IPS-NIHi11 (cell line): ENCODE data around the gene BAHCC1.

ENCODE experiments used
- DNase-seq: peaks from one replicate; pipeline ENCODE4 v3.0.0; 2012; ENCODE audit warnings: mixed read lengths, low spot score

BAHCC1 gene

DNA sequence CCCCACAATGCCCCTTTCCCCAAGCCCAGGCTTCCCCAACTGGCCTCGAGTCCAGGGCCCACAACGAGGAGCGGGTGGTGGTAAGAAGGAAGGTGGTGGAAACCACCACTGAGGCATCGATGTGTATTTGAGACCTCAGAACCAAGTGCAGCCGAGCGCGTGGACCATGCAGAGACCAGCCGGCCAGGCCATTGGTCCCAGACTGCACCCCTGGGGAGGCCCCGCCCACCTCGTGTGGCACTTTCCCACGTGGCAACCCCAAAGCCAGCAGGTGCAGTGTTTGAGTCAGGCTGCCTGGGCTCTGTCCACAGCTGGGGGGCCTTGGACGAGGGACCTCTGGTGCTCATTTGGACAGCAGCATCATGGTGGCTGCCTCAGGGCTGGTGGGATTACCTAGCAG, 28.1 kb upstream of the BAHCC1 start:
- DNase-seq = no peak

DNA sequence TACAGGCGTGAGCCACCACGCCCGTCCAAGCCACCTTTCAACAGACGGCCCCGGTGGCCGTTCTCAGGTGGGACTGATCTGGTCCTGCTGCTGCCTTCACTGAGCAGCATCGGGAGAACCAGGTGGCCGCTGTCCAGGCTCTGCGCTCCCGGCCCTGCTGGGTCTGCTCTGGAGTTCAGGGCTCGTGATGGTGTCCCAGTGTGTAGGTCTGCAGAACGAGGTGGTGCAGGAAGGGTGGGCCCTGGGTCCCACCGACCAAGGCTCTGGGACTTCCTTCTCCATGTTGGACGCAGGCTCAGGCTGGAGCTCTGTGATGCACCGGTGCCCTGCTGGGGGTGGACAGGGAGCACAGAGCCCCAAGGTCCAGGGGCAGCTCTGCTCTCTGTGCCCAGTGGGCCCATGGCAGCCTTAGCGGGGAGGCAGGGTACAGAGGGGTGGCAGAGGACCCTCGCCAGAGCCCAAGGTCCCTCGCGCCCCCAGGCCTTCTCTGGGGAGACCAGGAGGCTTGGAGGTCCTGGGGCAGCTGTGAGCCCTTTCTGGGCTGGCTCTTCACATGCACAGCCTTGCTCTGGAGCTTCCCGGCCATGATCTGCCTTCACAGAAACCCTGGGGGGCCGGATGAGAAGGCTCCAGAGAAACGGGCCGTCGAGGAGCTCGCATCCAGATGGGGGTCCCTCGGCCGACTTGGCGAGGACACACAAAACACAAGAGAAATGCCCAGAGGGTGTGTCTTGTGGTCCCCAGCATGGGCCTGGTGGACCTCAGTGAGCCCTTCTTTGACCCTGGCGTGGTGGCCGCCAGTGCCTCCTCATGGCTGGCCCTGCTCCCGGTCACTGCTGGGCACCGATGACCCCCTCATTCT, 26.9 kb upstream of the BAHCC1 start:
- no peak for DNase-seq

DNA sequence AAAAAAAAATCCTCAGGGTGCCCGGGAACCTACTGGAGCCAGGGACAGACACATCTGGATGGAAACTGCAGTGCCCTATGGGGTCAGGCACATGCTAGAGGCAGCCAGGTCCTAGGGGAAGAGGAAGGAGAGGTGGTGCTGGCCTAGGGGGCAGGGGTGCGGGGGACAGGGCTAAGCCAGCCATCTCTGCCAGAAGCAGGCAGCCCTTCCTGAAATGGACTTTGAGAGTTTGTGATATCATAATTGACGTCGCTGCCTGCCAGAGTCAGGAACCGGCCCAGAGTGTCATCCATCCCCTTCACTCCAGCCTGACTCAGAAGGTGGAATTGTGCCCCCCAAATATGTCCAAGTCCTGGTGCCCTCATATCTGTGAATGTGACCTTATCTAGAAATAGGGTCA, 25.0 kb upstream of the BAHCC1 start:
- DNase-seq = no peak

GRCh38 chr17:81371910-81372760, 23.1 kb upstream of the BAHCC1 start:
- peak; percentile 72 for DNase-seq

DNA sequence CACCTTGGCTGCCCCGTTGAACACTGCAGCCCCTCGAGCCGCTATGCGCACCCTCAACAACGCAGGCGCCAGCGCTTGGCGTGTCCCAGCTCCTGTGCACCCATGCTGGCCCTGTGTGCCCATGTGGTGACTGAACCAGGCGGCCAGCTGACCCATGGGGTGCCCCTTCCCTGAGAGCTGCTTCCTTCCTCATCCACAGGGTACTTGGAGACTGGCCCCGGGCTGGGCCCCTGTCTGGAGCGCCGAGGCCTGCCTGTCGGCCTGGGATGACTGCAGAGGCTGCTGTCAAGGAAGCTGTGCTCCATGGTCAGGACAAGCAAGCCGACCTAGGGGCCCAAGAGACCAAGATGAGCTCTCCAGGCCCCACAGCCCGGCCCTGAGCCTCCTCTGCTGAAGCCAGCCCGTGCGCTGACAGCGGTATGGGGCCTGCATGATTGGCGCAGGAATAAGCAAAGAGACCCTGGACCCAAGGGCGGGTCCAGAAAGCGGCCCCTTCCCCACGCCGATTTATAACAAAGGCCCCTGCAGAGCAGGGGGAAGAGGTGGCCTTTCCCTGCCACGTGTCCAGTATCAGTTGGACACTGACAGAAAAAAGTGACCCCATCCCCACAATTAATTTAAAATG, 21.6 kb upstream of the BAHCC1 start:
- no peak for DNase-seq

DNA sequence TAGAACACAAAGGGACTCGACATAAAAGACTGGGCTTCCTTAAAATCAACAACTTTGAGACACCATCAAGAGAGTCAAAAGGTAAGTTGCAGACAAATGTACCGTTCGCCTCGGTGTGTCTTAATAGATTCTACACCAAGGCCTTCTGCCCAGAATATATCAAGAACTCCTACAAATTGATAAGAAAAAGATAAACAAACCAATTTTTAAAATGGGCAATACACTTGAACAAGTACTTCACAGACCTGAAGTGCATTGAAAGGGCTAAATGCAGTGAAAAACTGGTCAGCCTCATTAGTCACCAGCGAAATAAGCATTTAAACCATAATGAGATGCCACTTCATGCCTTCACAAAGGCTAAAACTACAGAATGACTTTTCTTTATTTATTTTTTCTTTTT, 20.4 kb upstream of the BAHCC1 start:
- no peak for DNase-seq

DNA sequence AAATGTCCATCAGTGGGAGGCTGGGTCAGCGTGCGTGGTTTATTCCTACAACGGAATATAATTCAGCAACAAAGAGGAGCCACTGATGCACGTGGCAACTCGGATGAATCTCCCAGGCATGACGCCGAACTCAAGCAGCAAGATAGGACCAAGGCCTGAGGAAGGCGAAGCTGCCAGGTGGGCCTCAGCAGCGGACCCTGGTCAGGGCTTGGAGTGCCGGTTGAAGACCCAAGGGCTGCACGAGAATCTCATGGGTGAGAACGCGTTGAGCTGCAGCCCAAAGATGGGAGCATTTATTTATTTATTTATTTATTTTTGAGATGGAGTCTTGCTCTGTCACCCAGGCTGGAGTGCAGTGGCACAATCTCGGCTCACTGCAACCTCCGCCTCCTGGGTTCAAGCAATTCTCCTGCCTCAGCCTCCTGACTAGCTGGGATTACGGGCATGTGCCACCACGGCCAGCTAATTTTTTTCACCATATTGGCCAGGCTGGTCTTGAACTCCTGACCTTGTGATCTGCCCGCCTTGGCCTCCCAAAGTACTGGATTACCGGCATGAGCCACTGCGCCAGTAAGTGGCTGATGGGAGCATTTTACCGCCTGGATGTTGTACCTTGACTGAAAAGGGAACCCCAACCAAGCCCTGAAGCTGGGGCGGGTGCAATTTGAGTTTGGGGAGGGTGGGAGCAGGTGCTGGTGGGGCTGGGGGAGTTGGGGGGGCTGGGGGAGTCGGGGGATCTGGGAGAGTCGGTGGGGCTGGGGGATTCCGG, 18.1 kb upstream of the BAHCC1 start:
- no peak for DNase-seq

GRCh38 chr17:81378941-81379511, 16.2 kb upstream of the BAHCC1 start:
- no peak for DNase-seq

GRCh38 chr17:81379523-81379942, 15.7 kb upstream of the BAHCC1 start:
- no peak for DNase-seq

GRCh38 chr17:81380131-81380530, 15.1 kb upstream of the BAHCC1 start:
- no peak for DNase-seq

GRCh38 chr17:81380666-81381518, 14.4 kb upstream of the BAHCC1 start:
- DNase-seq = no peak

DNA sequence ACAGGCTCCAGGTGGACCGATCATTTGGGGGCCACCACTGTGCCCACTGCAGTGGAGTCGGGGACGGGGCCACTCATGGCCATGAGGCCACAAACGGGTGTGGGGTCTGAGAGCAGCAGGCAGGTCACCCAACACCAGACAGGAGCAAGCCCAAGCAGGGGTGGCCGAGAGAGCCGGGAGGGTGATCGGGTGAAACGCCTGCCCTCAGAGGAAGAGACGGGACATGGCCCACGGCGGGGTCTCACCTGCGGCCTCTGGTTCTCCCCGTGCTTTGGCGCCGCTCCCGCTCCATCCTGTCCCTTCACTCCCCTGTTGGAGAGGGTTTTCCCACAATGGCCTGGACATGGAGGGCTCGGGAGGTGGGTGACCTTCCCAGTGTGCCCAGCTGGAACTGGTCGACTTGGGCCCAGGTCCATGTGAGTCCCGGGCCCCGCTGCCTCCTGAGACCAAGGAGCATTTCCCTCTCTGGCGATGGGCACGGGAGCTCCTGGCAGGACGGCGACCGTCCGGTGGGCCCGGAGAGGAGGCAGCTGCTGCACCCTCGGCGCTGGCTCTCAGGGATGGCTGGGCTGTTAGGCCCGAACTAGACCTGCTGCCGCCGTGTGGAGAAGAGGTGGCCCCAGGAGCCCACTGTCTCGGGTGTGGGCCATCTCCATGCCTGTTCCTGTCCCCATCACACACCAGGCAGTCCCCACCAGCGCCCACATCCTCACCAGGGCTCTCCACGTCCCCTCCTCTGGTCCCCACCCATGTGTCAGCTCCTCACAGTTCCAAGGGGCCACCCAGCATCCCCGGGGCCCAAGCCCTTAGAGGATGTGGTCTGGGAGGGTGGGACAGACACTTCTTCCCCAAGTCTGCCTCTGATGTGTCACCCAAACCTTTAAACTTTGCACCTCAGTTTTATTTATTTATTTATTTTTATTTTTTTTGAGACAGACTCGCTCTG, 13.4 kb upstream of the BAHCC1 start:
- no peak for DNase-seq

DNA sequence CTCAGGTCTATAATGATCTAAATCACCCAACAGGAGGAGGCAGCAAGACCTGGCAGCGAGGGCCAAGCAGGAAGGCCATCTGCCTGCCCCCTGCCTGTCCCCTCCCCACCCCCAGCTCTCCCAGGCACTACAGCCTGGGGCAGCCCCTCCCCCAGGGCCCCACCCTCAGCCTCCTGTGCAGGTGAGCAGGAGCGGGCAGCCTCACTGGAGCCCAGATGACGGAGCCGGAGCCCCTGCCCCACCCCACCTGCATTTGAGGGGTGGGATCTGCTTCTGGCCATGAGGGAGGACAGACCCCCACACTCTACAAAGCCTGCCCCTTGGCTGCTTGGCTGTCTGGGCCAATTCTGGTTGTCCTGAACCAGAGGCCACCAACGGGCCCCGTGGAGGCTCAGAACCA, 12.4 kb upstream of the BAHCC1 start:
- no peak for DNase-seq

- no peak for DNase-seq
These were observed 11.5 kb upstream of the BAHCC1 start for GRCh38 chr17:81383504-81384421.

DNA sequence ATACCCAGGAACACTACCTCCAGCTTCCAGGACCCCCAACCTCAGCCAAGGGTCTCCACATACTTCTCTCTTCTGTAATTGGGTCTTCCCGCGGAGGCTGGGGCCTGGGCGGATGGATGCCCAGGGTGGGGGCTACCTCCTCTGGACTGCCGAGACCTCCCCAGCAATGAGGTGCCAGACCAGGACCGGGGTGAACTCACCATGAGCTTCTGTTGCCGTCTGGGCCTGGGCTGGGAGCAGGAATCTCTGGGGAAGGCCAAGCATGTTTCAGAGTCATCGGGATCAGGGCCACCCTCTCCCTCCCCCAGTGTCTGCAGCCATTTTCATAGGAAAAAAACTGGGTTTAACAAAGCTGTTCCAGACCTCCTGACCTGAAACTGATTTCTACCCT, 10.3 kb upstream of the BAHCC1 start:
- DNase-seq = no peak

- no peak for DNase-seq
These were observed 9.7 kb upstream of the BAHCC1 start for GRCh38 chr17:81385320-81386111.

DNA sequence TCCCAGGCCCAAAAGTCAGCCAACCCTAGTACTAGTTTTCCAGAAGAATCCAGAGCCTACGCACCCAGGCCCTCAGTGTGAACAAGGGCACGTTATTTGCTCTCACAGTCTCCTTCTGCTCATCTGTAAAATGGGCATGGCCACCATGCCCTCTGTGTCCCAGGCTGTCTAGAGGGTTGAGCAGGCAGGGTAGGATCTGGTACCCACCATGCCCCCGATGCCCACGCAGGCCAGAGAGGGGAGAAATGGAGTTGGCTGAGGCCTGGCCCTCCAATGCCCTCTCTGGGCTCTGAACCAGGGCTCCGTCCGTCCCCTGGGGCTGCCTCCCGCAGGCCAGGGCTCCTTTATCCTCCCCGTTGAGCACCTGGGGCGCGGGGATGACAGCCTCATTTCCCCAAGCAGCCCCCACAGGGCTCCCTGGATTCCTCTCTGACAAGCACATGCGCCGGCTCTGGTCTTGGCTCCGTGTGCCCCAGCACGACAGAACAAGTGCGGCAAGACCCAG, 9.1 kb upstream of the BAHCC1 start:
- peak; percentile 49 for DNase-seq
